SK-N-SH treated with all-trans-retinoic acid at 6 μM for 48 hours (cell line): ENCODE measurements around the gene TCF25.
"Not testable (repeated sequence)": the region's sequence is repeated elsewhere in the genome, so short reads cannot be mapped to it uniquely, and the experiment has no call there.

ENCODE experiments used
- ATAC-seq: fragments of 200-7000 bp; cut with Tn5 transposase; 3 replicates; pipeline ENCODE4 v1.9.1; 2020; ENCODE audit warnings: mild to moderate bottlenecking, moderate library complexity
- ARNTL ChIP-seq: fragments of 450-650 bp; formaldehyde crosslinking; IDR thresholded peaks from 2 replicates; pipeline ENCODE4 v1.5.0; 2020; ENCODE audit warnings: low read depth, mild to moderate bottlenecking, moderate library complexity, borderline replicate concordance
- BACH2 ChIP-seq: fragments of 250-450 bp; sonication (Bioruptor Pico); IDR thresholded peaks from 2 replicates; pipeline ENCODE4 v1.9.0; 2021; ENCODE audit warnings: mild to moderate bottlenecking, borderline replicate concordance
- CREB5 ChIP-seq: fragments of 250-450 bp; sonication (Bioruptor Pico); IDR thresholded peaks from 2 replicates; pipeline ENCODE4 v1.5.1; 2020; ENCODE audit warnings: low read depth, mild to moderate bottlenecking, moderate library complexity
- CSDC2 ChIP-seq: fragments of 250-450 bp; sonication (Bioruptor Pico); IDR thresholded peaks from 2 replicates; pipeline ENCODE4 v1.5.0; 2020; ENCODE audit warnings: mild to moderate bottlenecking, moderate library complexity
- ESRRG ChIP-seq: fragments of 250-450 bp; sonication (Bioruptor Pico); IDR thresholded peaks from 2 replicates; pipeline ENCODE4 v1.6.1; 2021; ENCODE audit warnings: mild to moderate bottlenecking
- ISL1 ChIP-seq: fragments of 250-450 bp; sonication (Bioruptor Pico); IDR thresholded peaks from 2 replicates; pipeline ENCODE4 v2.1.2; 2022; ENCODE audit warnings: mild to moderate bottlenecking, moderate library complexity
- POU6F1 ChIP-seq: fragments of 250-450 bp; sonication (Bioruptor Pico); IDR thresholded peaks from 2 replicates; pipeline ENCODE4 v1.8.0; 2021; ENCODE audit warnings: low read depth, mild to moderate bottlenecking, moderate library complexity, borderline replicate concordance
- PPARA ChIP-seq: fragments of 250-450 bp; sonication (Bioruptor Pico); IDR thresholded peaks from 2 replicates; pipeline ENCODE4 v1.5.0; 2020; ENCODE audit warnings: mild to moderate bottlenecking, borderline replicate concordance
- RARB ChIP-seq: fragments of 250-450 bp; sonication (Bioruptor Pico); IDR thresholded peaks from 2 replicates; pipeline ENCODE4 v1.8.0; 2021; ENCODE audit warnings: mild to moderate bottlenecking, moderate library complexity
- SNAI2 ChIP-seq: fragments of 250-450 bp; sonication (Bioruptor Pico); IDR thresholded peaks from 2 replicates; pipeline ENCODE4 v1.5.0; 2020; ENCODE audit warnings: mild to moderate bottlenecking, moderate library complexity
- TCF4 ChIP-seq: fragments of 250-450 bp; sonication (Bioruptor Pico); IDR thresholded peaks from 2 replicates; pipeline ENCODE4 v1.8.0; 2021; ENCODE audit warnings: mild to moderate bottlenecking, moderate library complexity, borderline replicate concordance
- TOX ChIP-seq: fragments of 250-450 bp; sonication (Bioruptor Pico); IDR thresholded peaks from 2 replicates; pipeline ENCODE4 v1.8.0; 2021; ENCODE audit warnings: mild to moderate bottlenecking, moderate library complexity, borderline replicate concordance
- ZFP3 ChIP-seq: fragments of 250-450 bp; sonication (Bioruptor Pico); IDR thresholded peaks from 2 replicates; pipeline ENCODE4 v1.5.0; 2020; ENCODE audit warnings: mild to moderate bottlenecking, moderate library complexity
- ZFP30 ChIP-seq: fragments of 450-650 bp; formaldehyde crosslinking; IDR thresholded peaks from 2 replicates; pipeline ENCODE4 v1.5.0; 2022; ENCODE audit warnings: mild to moderate bottlenecking, moderate library complexity
- ZNF565 ChIP-seq: fragments of 450-650 bp; formaldehyde crosslinking; conservative IDR thresholded peaks from 2 replicates; pipeline ENCODE4 v1.5.0; 2020; ENCODE audit warnings: low read depth, mild to moderate bottlenecking, moderate library complexity
- TF ChIP-seq, protein P1 (sequence below): fragments of 250-450 bp; sonication (Bioruptor Pico); IDR thresholded peaks from 2 replicates; pipeline ENCODE4 v1.5.0; 2020; ENCODE audit warnings: mild to moderate bottlenecking, moderate library complexity
- TF ChIP-seq, protein P2 (sequence below): fragments of 250-450 bp; sonication (Bioruptor Pico); IDR thresholded peaks from 2 replicates; pipeline ENCODE4 v1.5.1; 2021; ENCODE audit warnings: mild to moderate bottlenecking, moderate library complexity
- TF ChIP-seq, protein P3 (sequence below): fragments of 250-450 bp; sonication (Bioruptor Pico); IDR thresholded peaks from 2 replicates; pipeline ENCODE4 v1.8.0; 2020; ENCODE audit warnings: mild to moderate bottlenecking, moderate library complexity, borderline replicate concordance

Gene TCF25

DNA sequence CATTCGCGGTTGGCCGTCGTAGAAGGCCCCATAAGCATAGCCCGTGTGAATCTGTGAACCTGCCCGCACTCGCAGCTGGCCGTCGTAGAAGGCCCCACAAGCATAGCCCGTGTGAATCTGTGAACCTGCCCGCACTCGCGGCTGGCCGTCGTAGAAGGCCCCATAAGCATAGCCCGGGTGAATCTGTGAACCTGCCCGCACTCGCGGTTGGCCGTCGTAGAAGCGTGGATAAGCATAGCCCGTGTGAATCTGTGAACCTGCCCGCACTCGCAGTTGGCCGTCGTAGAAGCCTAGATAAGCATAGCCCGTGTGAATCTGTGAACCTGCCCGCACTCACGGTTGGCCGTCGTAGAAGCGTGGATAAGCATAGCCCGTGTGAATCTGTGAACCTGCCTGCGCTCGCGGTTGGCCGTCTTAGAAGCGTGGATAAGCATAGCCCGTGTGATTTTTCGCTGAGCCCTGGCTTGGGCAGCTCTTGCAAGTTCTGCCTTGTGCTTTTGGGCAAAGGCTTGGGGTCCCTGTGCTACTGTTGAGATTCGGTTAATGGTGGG lies 38.5 kb upstream of the TCF25 start:
- ATAC-seq: not testable (repeated sequence)

DNA sequence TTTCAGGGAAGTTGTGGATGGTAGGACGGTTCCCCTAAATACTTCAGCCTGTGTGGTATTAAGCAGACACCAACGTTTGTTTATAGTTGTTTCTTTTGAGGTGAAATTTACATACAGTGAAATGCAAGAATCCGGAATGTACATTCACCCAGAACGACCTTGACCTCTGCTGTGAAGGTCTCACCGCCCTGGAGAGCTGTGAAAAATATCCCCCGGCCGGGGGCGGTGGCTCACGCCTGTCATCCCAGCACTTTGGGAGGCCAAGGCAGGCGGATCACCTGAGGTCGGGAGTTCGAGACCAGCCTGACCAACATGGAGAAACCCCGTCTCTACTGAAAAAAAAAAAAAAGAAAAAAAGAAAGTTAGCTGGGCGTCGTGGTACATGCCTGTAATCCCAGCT lies 36.9 kb upstream of the TCF25 start:
- not testable (repeated sequence) for ATAC-seq

GRCh38 chr16:89837014-89837546 lies 36.3 kb upstream of the TCF25 start:
- TF ChIP-seq POU6F1 (CRISPR knock-in tag) (no peak), ISL1 (CRISPR knock-in tag) (no peak), ZNF565 (CRISPR knock-in tag) (no peak), CSDC2 (no peak), CREB5 (no peak), ZFP3 (no peak), SNAI2 (no peak), ARNTL (CRISPR knock-in tag) (no peak), ZFP30 (no peak), TOX (no peak), TCF4 (no peak)
- TF ChIP-seq, protein P1, sequence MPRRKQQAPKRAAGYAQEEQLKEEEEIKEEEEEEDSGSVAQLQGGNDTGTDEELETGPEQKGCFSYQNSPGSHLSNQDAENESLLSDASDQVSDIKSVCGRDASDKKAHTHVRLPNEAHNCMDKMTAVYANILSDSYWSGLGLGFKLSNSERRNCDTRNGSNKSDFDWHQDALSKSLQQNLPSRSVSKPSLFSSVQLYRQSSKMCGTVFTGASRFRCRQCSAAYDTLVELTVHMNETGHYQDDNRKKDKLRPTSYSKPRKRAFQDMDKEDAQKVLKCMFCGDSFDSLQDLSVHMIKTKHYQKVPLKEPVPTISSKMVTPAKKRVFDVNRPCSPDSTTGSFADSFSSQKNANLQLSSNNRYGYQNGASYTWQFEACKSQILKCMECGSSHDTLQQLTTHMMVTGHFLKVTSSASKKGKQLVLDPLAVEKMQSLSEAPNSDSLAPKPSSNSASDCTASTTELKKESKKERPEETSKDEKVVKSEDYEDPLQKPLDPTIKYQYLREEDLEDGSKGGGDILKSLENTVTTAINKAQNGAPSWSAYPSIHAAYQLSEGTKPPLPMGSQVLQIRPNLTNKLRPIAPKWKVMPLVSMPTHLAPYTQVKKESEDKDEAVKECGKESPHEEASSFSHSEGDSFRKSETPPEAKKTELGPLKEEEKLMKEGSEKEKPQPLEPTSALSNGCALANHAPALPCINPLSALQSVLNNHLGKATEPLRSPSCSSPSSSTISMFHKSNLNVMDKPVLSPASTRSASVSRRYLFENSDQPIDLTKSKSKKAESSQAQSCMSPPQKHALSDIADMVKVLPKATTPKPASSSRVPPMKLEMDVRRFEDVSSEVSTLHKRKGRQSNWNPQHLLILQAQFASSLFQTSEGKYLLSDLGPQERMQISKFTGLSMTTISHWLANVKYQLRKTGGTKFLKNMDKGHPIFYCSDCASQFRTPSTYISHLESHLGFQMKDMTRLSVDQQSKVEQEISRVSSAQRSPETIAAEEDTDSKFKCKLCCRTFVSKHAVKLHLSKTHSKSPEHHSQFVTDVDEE (CRISPR knock-in tag): no peak
- TF ChIP-seq, protein P2, sequence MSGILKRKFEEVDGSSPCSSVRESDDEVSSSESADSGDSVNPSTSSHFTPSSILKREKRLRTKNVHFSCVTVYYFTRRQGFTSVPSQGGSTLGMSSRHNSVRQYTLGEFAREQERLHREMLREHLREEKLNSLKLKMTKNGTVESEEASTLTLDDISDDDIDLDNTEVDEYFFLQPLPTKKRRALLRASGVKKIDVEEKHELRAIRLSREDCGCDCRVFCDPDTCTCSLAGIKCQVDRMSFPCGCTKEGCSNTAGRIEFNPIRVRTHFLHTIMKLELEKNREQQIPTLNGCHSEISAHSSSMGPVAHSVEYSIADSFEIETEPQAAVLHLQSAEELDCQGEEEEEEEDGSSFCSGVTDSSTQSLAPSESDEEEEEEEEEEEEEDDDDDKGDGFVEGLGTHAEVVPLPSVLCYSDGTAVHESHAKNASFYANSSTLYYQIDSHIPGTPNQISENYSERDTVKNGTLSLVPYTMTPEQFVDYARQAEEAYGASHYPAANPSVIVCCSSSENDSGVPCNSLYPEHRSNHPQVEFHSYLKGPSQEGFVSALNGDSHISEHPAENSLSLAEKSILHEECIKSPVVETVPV (CRISPR knock-in tag): no peak
- ATAC-seq: no peak

DNA sequence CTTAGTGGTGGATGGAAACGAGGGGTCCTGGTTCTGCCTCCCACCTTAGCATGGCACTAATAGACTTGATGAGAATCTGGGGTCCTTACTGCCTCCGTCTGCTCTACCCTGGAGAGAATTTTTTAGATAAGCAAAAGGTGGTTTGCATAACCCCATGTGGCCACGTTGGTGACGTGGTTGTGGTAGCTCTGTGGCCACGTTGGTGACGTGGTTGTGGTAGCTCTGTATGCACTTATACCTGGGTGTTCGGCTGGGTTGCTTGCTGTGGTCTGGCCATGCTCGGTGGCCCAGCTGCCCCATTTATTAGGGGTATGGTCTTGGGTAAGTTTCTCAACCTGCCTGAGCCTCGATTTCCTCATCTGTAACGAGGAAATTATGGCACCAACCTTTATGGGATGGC lies 32.1 kb upstream of the TCF25 start:
- TF ChIP-seq CSDC2: no peak
- TF ChIP-seq ESRRG (CRISPR knock-in tag): no peak
- no peak for TF ChIP-seq PPARA (CRISPR knock-in tag)
- no peak for TF ChIP-seq ZFP30
- TF ChIP-seq TOX: no peak
- TF ChIP-seq TCF4: no peak
- no peak for TF ChIP-seq RARB
- TF ChIP-seq BACH2 (CRISPR knock-in tag): no peak
- TF ChIP-seq SNAI2: no peak
- ATAC-seq: no peak

DNA sequence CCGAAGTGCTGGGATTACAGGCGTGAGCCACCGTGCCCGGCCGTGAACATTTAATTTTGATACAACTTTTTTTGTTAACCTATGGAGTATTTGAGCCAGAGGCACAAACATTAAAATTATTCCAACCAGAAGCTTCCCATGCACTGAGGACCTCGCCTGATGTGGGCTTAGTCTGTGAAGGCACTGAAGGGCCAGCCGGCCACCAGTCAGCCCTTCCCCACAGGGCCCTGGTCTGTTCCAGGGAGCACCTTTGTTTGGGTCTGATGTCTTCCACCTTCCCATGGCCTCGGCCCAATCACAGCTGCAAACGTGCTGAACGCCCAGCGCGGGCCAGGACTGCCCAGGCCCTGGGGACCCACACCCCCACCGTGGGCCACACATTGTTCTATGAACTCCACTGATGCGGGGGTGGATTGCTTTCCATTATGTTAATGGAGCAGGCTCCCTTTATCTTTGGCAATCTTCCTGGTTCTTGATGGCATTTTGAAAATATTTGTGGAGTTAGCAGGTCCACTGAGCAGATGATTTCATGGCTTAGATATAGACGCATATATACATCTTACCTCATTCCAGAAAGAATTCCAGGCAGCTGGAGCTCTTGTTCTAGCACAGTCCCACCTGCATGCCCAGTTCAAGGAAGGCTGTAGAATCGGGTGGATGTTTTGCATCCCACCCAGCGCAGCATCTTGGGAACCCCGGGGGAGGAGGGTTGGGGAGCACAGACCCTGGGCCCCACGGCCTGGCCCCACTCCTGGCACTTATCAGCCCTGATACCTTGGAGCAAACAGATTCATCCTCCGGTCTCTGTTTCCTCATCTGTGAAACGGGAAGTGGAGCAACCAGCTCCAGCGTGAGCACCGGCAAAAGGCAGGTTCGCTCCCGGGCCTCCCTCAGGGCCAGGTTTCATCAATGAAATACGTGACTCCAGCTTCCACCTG lies 30.7 kb upstream of the TCF25 start:
- TF ChIP-seq POU6F1 (CRISPR knock-in tag): no peak
- TF ChIP-seq CREB5: 0 out of 2 replicates have a peak, but pooled peaks have one; percentile 36
- no peak for TF ChIP-seq TOX
- peak; percentile 96 for TF ChIP-seq ISL1 (CRISPR knock-in tag)
- 0 out of 2 replicates have a peak, but pooled peaks have one; percentile 7 for TF ChIP-seq ESRRG (CRISPR knock-in tag)
- TF ChIP-seq ZFP30: no peak
- TF ChIP-seq TCF4: peak; percentile 58; the same call in 1 of the 2 replicates
- TF ChIP-seq, protein P3, sequence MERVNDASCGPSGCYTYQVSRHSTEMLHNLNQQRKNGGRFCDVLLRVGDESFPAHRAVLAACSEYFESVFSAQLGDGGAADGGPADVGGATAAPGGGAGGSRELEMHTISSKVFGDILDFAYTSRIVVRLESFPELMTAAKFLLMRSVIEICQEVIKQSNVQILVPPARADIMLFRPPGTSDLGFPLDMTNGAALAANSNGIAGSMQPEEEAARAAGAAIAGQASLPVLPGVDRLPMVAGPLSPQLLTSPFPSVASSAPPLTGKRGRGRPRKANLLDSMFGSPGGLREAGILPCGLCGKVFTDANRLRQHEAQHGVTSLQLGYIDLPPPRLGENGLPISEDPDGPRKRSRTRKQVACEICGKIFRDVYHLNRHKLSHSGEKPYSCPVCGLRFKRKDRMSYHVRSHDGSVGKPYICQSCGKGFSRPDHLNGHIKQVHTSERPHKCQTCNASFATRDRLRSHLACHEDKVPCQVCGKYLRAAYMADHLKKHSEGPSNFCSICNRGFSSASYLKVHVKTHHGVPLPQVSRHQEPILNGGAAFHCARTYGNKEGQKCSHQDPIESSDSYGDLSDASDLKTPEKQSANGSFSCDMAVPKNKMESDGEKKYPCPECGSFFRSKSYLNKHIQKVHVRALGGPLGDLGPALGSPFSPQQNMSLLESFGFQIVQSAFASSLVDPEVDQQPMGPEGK (CRISPR knock-in tag): 0 out of 2 replicates have a peak, but pooled peaks have one; percentile 39
- peak; percentile 95 for ATAC-seq
